Uterus (tissue), 4 donors: ENCODE results near the gene ANKRD23. TPM values are rescaled to one million over a fixed set of nuclear protein-coding genes. Genes with fewer than 3 reads are reported as not detected.
A peak's percentile ranks its signal among the peaks of the same experiment; 100 is the strongest.

Source experiments
- DNase-seq, 2 donors: peaks; one replicate each; pipeline ENCODE4 v3.0.0-alpha.2; 2019 to 2020
- H3K27ac ChIP-seq, 2 donors: fragments of 200-600 bp; sonication (generic); 1 replicate in 1 of 2; 2 replicates in 1 of 2; pipeline ENCODE4 v1.5.1; 2016 to 2018
- H3K27me3 ChIP-seq, 2 donors: fragments of 200-600 bp; sonication (generic); one replicate each; pipeline ENCODE4 v1.5.1; 2018 to 2019; ENCODE audit warnings: control low read depth in 1 of 2
- H3K36me3 ChIP-seq, 2 donors: fragments of 200-600 bp; sonication (generic); one replicate each; pipeline ENCODE4 v1.5.1; 2019; ENCODE audit warnings: control low read depth in 1 of 2
- H3K4me1 ChIP-seq, 2 donors: fragments of 200-600 bp; sonication (generic); one replicate each; pipeline ENCODE4 v1.5.1; 2018 to 2019; ENCODE audit warnings: control low read depth in 1 of 2
- H3K4me3 ChIP-seq, 2 donors: fragments of 200-600 bp; sonication (generic); 1 replicate in 1 of 2; 2 replicates in 1 of 2; pipeline ENCODE4 v1.5.1; 2018 to 2019; ENCODE audit warnings: mild to moderate bottlenecking in 1 of 2
- H3K9me3 ChIP-seq, 2 donors: fragments of 200-600 bp; sonication (generic); one replicate each; pipeline ENCODE4 v1.5.1; 2019; ENCODE audit warnings: control low read depth in 1 of 2
- CTCF ChIP-seq, 4 experiments: fragments of 200-600 bp in 2 of 4; fragments of 450-650 bp in 2 of 4; sonication (generic) in 2 of 4; IDR thresholded peaks; one replicate each; pipeline ENCODE4 v1.5.1; 2016 to 2019; ENCODE audit warnings: antibody characterized with exemption in 4 of 4, mild to moderate bottlenecking in 2 of 4, moderate library complexity in 1 of 4
- POLR2A ChIP-seq, 2 donors: fragments of 450-650 bp; IDR thresholded peaks; one replicate each; pipeline ENCODE4 v1.6.1; 2016; ENCODE audit warnings: antibody characterized with exemption in 2 of 2, mild to moderate bottlenecking in 1 of 2, moderate library complexity in 1 of 2
- intact Hi-C: fragments of 100-400 bp; cut with DNase I; formaldehyde crosslinking; loops from one replicate; pipeline ENCODE4 v1.15.1; 2023; ENCODE audit warnings: low total_unique reads
- total RNA-seq, 4 donors: library from RNA; depleted of rRNA in 3 of 4; stranded (reverse); fragments of >200 nt in 3 of 4; gene quantifications; one replicate each; pipeline versions ENCODE4 v1.1.0 to v1.2.4, GENCODE V29; 2014 to 2023
- donor health status: DM: yes; HTN: yes; CAD: no.

The ANKRD23 gene
- total RNA-seq, 4 donors from 2014 or later, result 4.4 to 23.2 (median 8.6) TPM

GRCh38 chr2:96819876-96820511 lies 23.8 kb downstream of the ANKRD23 start:
- intact Hi-C loops, result loop anchor here (10.0 kb wide), 1 partner anchor 55 kb away; the partner anchor contains the start of gene CNNM4
- Histone ChIP-seq H3K27me3 (no peaks in the 10 kb centered on the region), H3K4me3 (no peak overlapping the region), H3K36me3 (no peaks in the 10 kb centered on the region), H3K9me3 (no peaks in the 10 kb centered on the region), H3K27ac (no peak overlapping the region), H3K4me1 (peaks cover 10 to 25% of the 10 kb centered on the region in 2 donors)
- no peak for TF ChIP-seq CTCF (IDR thresholded peaks at IDR 0.05)
- no peak for TF ChIP-seq POLR2A (IDR thresholded peaks at IDR 0.05)
- DNase-seq, result no peak

- TF ChIP-seq POLR2A (IDR thresholded peaks at IDR 0.05) (no peak), CTCF (IDR thresholded peaks at IDR 0.05) (no peak)
- no peak overlapping the region for H3K4me3 ChIP-seq
- no peak for DNase-seq
- no peaks in the 10 kb centered on the region for H3K27me3 ChIP-seq
- H3K9me3 ChIP-seq, result no peaks in the 10 kb centered on the region
- H3K27ac ChIP-seq, result peak overlapping the region in 1 of 2 donors; percentile 24
- peaks cover 10 to 25% of the 10 kb centered on the region in 2 donors for H3K4me1 ChIP-seq
- intact Hi-C loops, result loop anchor here (10.0 kb wide), 1 partner anchor 55 kb away; the partner anchor contains the start of gene CNNM4
- H3K36me3 ChIP-seq, result no peaks in the 10 kb centered on the region
Measured at GRCh38 chr2:96819128-96819875, 24.5 kb downstream of the ANKRD23 start.

GRCh38 chr2:96817882-96818281 lies 25.9 kb downstream of the ANKRD23 start:
- H3K27ac ChIP-seq, result no peak overlapping the region
- H3K4me3 ChIP-seq, result peak overlapping the region; percentile 59 to 93
- intact Hi-C loops, result loop anchor here (10.0 kb wide), 1 partner anchor 53 kb away; the partner anchor contains the start of gene CNNM4
- no peak for DNase-seq
- TF ChIP-seq POLR2A (IDR thresholded peaks at IDR 0.05) (no peak), CTCF (IDR thresholded peaks at IDR 0.05) (no peak)
- peaks cover 10 to 25% of the 10 kb centered on the region in 2 donors for H3K4me1 ChIP-seq
- H3K27me3 ChIP-seq, result no peaks in the 10 kb centered on the region
- H3K36me3 ChIP-seq, result no peaks in the 10 kb centered on the region
- no peaks in the 10 kb centered on the region for H3K9me3 ChIP-seq

- H3K27me3 ChIP-seq, result no peaks in the 10 kb centered on the region
- no peak for DNase-seq
- TF ChIP-seq CTCF (IDR thresholded peaks at IDR 0.05), result no peak
- TF ChIP-seq POLR2A (IDR thresholded peaks at IDR 0.05), result no peak
- no peaks in the 10 kb centered on the region for H3K36me3 ChIP-seq
- no peaks in the 10 kb centered on the region for H3K9me3 ChIP-seq
- H3K4me1 ChIP-seq, result peaks cover 10 to 25% of the 10 kb centered on the region in 2 donors
- peak overlapping the region; percentile 27 to 94 for H3K27ac ChIP-seq
- H3K4me3 ChIP-seq, result peak overlapping the region; percentile 59 to 93
- intact Hi-C loops, result loop anchor here (10.0 kb wide), 1 partner anchor 52 kb away; the partner anchor contains the start of gene CNNM4
Measured at GRCh38 chr2:96816836-96817702, 26.8 kb downstream of the ANKRD23 start.
